DMS 273 treated with DMSO at 0.1 percent for 48 hours (cell line): ENCODE results near the gene TAS2R31.

Experiments used
- DNase-seq: peaks from one replicate; lab custom pipeline; 2025; lab: John Stamatoyannopoulos, UW

The TAS2R31 gene

GRCh38 chr12:11007608-11008007, 23.6 kb downstream of the TAS2R31 start:
- no peak for DNase-seq

GRCh38 chr12:10998204-10998603, 33.0 kb downstream of the TAS2R31 start, which contains the start of gene TAS2R20:
Gene TAS2R20 (minus strand): TSS chr12:10998304. CDS start chr12:10997875, 429 bp downstream.
- DNase-seq: no peak

- no peak for DNase-seq
Observed at GRCh38 chr12:10994307-10994706, 36.9 kb downstream of the TAS2R31 start.

- DNase-seq: no peak
Observed at GRCh38 chr12:10989107-10989506, 42.1 kb downstream of the TAS2R31 start.

- DNase-seq: no peak
Observed at GRCh38 chr12:10986812-10987211, 44.4 kb downstream of the TAS2R31 start, which contains the start of gene TAS2R50. Gene TAS2R50 (minus strand): TSS chr12:10986912. CDS start chr12:10986860, 52 bp downstream.

- no peak for DNase-seq
Observed at GRCh38 chr12:10982244-10982643, 49.0 kb downstream of the TAS2R31 start.
